Measurements from ENCODE around the gene SLC12A6. TPM values are rescaled to one million over a fixed set of nuclear protein-coding genes. Genes with fewer than 3 reads are reported as not detected.

Gene SLC12A6
- total RNA-seq, 1 experiment from 2014 or later = 15.1 TPM

DNA sequence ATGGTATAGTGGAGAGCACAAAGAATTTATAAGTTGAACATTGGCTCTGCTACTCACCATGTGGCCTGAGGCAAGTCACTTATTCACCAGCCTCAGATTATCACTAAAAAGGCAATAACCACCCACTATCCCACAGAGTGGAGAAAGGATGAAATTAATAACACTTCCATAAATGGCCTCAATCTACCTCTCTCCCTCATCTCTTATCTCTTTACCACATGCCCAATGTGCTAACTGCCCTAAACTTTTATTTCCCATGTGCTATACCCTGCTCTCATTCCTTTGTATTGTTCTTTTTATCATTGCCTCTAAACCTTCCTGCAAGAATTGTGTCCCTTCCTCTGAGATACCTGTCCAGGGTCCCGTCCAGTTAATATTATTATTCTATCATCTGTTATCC, 26.0 kb downstream of the SLC12A6 start:
- no TSS peak for BruUV-seq (replicated peaks)
- H3K27me3 ChIP-seq (ENCODE audit: insufficient read depth, low read length) = no peaks in the 10 kb centered on the region
- RAD21 ChIA-PET (ENCODE audit: low non-redundant PET in 1 of 2, low total read pairs in 2 of 2, uncharacterized antibody in 2 of 2, unreplicated experiment in 2 of 2) = no interaction called here
- peaks cover 4 to 5% of the 10 kb centered on the region in 2 experiments; a peak in 3 of 4 replicates for H3K4me1 ChIP-seq (ENCODE audit: control insufficient read depth in 1 of 2, insufficient read depth in 2 of 2, low read length in 2 of 2)
- no peak for ATAC-seq
- POLR2A ChIA-PET = no interaction called here
- no peak overlapping the region for H3K27ac ChIP-seq (ENCODE audit: low read depth, low read length)
- H3K4me2 ChIP-seq (ENCODE audit: low read length) = no peak overlapping the region
- no peak overlapping the region for H3K4me3 ChIP-seq (replicated peaks in 1 of 2; ENCODE audit: low read depth in 1 of 2, low read length in 2 of 2)
- intact Hi-C loops (cut with micrococcal nuclease) = loop anchor here (10.0 kb wide), 1 partner anchor 53 kb away; the partner anchor contains the start of gene LPCAT4
- DNase-seq (ENCODE audit: low read depth, low spot score) = no peak
- no peaks in the 10 kb centered on the region; a peak in 1 of 4 replicates for H3K36me3 ChIP-seq (ENCODE audit: control insufficient read depth in 1 of 2, insufficient read depth in 2 of 2, low read length in 2 of 2)
- CTCF ChIA-PET = no interaction called here
- no peaks in the 10 kb centered on the region for H3K9me2 ChIP-seq (ENCODE audit: insufficient read depth)
- H2AFZ ChIP-seq (ENCODE audit: low read depth, low read length, poor library complexity, severe bottlenecking) = no peak overlapping the region
- no peaks in the 10 kb centered on the region for H3K79me2 ChIP-seq (ENCODE audit: insufficient read depth, low read length)
- H3K9ac ChIP-seq (ENCODE audit: low read length) = no peak overlapping the region
- H3K9me3 ChIP-seq (ENCODE audit: control insufficient read depth in 1 of 2, insufficient read depth in 1 of 2, low read depth in 1 of 2, low read length in 2 of 2) = no peaks in the 10 kb centered on the region
- H4K20me1 ChIP-seq (ENCODE audit: insufficient read depth) = no peaks in the 10 kb centered on the region
- no peak for TF ChIP-seq YY1 (IDR thresholded peaks at IDR 0.05; ENCODE audit: extremely low read depth, insufficient replicate concordance, low read depth, low read length)
- no peak for TF ChIP-seq POLR2A (IDR thresholded peaks at IDR 0.05; ENCODE audit: borderline replicate concordance, extremely low read depth, insufficient read depth, insufficient read length)
- TF ChIP-seq ELF1 (IDR thresholded peaks at IDR 0.05; ENCODE audit: borderline replicate concordance, low read depth) = no peak
- TF ChIP-seq RAD21 (IDR thresholded peaks at IDR 0.05; ENCODE audit: low read depth) = no peak
- no peak for TF ChIP-seq SRF (IDR thresholded peaks at IDR 0.05; ENCODE audit: low read depth)
- TF ChIP-seq TCF7L2 (IDR thresholded peaks at IDR 0.05; ENCODE audit: borderline replicate concordance, extremely low read depth, insufficient read depth, insufficient read length) = no peak
- TF ChIP-seq JUND (IDR thresholded peaks at IDR 0.05) = no peak

GRCh38 chr15:34304613-34305012, 33.0 kb downstream of the SLC12A6 start:
- Histone ChIP-seq H3K4me1 (ENCODE audit: control insufficient read depth in 1 of 2, insufficient read depth in 2 of 2, low read length in 2 of 2) (peaks cover 8 to 16% of the 10 kb centered on the region in 2 experiments), H3K9ac (ENCODE audit: low read length) (no peak overlapping the region), H2AFZ (ENCODE audit: low read depth, low read length, poor library complexity, severe bottlenecking) (no peak overlapping the region), H3K27ac (ENCODE audit: low read depth, low read length) (no peak overlapping the region), H4K20me1 (ENCODE audit: insufficient read depth) (no peaks in the 10 kb centered on the region), H3K4me3 (replicated peaks in 1 of 2; ENCODE audit: low read depth in 1 of 2, low read length in 2 of 2) (no peak overlapping the region), H3K36me3 (ENCODE audit: control insufficient read depth in 1 of 2, insufficient read depth in 2 of 2, low read length in 2 of 2) (no peaks in the 10 kb centered on the region), H3K9me3 (ENCODE audit: control insufficient read depth in 1 of 2, insufficient read depth in 1 of 2, low read depth in 1 of 2, low read length in 2 of 2) (no peaks in the 10 kb centered on the region), H3K4me2 (ENCODE audit: low read length) (no peak overlapping the region), H3K79me2 (ENCODE audit: insufficient read depth, low read length) (no peaks in the 10 kb centered on the region), H3K9me2 (ENCODE audit: insufficient read depth) (no peaks in the 10 kb centered on the region), H3K27me3 (ENCODE audit: insufficient read depth, low read length) (no peaks in the 10 kb centered on the region)
- TF ChIP-seq, protein P1, sequence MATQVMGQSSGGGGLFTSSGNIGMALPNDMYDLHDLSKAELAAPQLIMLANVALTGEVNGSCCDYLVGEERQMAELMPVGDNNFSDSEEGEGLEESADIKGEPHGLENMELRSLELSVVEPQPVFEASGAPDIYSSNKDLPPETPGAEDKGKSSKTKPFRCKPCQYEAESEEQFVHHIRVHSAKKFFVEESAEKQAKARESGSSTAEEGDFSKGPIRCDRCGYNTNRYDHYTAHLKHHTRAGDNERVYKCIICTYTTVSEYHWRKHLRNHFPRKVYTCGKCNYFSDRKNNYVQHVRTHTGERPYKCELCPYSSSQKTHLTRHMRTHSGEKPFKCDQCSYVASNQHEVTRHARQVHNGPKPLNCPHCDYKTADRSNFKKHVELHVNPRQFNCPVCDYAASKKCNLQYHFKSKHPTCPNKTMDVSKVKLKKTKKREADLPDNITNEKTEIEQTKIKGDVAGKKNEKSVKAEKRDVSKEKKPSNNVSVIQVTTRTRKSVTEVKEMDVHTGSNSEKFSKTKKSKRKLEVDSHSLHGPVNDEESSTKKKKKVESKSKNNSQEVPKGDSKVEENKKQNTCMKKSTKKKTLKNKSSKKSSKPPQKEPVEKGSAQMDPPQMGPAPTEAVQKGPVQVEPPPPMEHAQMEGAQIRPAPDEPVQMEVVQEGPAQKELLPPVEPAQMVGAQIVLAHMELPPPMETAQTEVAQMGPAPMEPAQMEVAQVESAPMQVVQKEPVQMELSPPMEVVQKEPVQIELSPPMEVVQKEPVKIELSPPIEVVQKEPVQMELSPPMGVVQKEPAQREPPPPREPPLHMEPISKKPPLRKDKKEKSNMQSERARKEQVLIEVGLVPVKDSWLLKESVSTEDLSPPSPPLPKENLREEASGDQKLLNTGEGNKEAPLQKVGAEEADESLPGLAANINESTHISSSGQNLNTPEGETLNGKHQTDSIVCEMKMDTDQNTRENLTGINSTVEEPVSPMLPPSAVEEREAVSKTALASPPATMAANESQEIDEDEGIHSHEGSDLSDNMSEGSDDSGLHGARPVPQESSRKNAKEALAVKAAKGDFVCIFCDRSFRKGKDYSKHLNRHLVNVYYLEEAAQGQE (IDR thresholded peaks at IDR 0.05; ENCODE audit: low read depth) = no peak
- TF ChIP-seq EGR1 (IDR thresholded peaks at IDR 0.05; ENCODE audit: low read depth) (no peak), CBX3 (IDR thresholded peaks at IDR 0.05; ENCODE audit: low read depth) (no peak), EZH2 (IDR thresholded peaks at IDR 0.05) (no peak), ZNF274 (IDR thresholded peaks at IDR 0.05; ENCODE audit: low read depth, low read length) (no peak), ZFX (IDR thresholded peaks at IDR 0.05) (no peak), SRF (IDR thresholded peaks at IDR 0.05; ENCODE audit: low read depth) (no peak)
- no TSS peak for BruUV-seq (replicated peaks)
- ChIA-PET CTCF (no interaction called here), POLR2A (no interaction called here), RAD21 (ENCODE audit: low non-redundant PET in 1 of 2, low total read pairs in 2 of 2, uncharacterized antibody in 2 of 2, unreplicated experiment in 2 of 2) (no interaction called here)
- ATAC-seq = no peak
- intact Hi-C loops (cut with micrococcal nuclease) = no loop called here
- no peak for DNase-seq (ENCODE audit: low read depth, low spot score)
